HEK293T (cell line): ENCODE data around the gene CDK14.

Source experiments
- BHLHE40 ChIP-seq: fragments of 450-650 bp; IDR thresholded peaks from 2 replicates; pipeline ENCODE4 v1.6.1; 2016; ENCODE audit warnings: mild to moderate bottlenecking, moderate library complexity, borderline replicate concordance
- ELF4 ChIP-seq: fragments of 450-650 bp; IDR thresholded peaks from 2 replicates; pipeline ENCODE4 v1.6.1; 2017; ENCODE audit warnings: antibody characterized with exemption
- FOXA1 ChIP-seq: fragments of 450-650 bp; IDR thresholded peaks from 2 replicates; pipeline ENCODE4 v1.6.1; 2016; ENCODE audit warnings: mild to moderate bottlenecking
- FOXM1 ChIP-seq: fragments of 450-650 bp; IDR thresholded peaks from 2 replicates; pipeline ENCODE4 v1.6.1; 2017; ENCODE audit warnings: mild to moderate bottlenecking, borderline replicate concordance
- HDGF ChIP-seq: fragments of 450-650 bp; IDR thresholded peaks from 2 replicates; pipeline ENCODE4 v1.6.1; 2017; ENCODE audit warnings: antibody characterized with exemption, borderline replicate concordance
- LEF1 ChIP-seq: fragments of 450-650 bp; IDR thresholded peaks from 2 replicates; pipeline ENCODE4 v1.6.1; 2017; ENCODE audit warnings: mild to moderate bottlenecking, borderline replicate concordance
- NFRKB ChIP-seq: fragments of 450-650 bp; IDR thresholded peaks from 2 replicates; pipeline ENCODE4 v1.6.1; 2016; ENCODE audit warnings: mild to moderate bottlenecking, moderate library complexity
- SP1 ChIP-seq: fragments of 450-650 bp; IDR thresholded peaks from 2 replicates; pipeline ENCODE4 v1.6.1; 2017
- SUZ12 ChIP-seq: fragments of 450-650 bp; IDR thresholded peaks from 2 replicates; pipeline ENCODE4 v1.6.1; 2016; ENCODE audit warnings: mild to moderate bottlenecking
- TARDBP ChIP-seq: fragments of 450-650 bp; IDR thresholded peaks from 2 replicates; pipeline ENCODE4 v1.6.1; 2016
- ZNF384 ChIP-seq: fragments of 450-650 bp; IDR thresholded peaks from 2 replicates; pipeline ENCODE4 v1.6.1; 2016

DNA sequence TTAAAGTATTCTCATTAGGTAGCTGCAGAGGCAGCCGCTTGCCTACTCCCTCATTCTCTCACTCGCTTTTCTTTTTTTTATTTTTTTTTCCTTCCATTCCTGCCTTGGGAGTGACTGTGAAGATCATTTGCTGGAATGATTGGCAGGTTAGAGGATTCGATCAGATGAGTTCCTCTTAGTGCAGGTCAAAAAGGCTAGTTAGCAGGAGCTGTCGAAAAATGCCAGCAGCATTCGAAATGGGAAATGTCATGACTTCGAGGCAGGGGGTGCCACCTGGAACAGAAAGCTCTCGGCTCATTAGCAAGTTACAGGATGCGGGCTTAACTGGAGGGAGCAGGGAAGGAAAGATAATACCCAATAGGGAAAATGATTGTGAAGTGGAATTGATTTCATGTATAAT lies 530.6 kb downstream of the CDK14 start:
- no peak for TF ChIP-seq SP1
- no peak for TF ChIP-seq SUZ12
- TF ChIP-seq BHLHE40 = no peak
- no peak for TF ChIP-seq FOXA1
- no peak for TF ChIP-seq ELF4
- no peak for TF ChIP-seq ZNF384
- TF ChIP-seq HDGF = no peak
- TF ChIP-seq FOXM1 = no peak
- TF ChIP-seq NFRKB = no peak
- TF ChIP-seq TARDBP = no peak
- TF ChIP-seq LEF1 = no peak
